ENCODE results near the gene FAM241A. TPM values are rescaled to one million over a fixed set of nuclear protein-coding genes. Genes with fewer than 3 reads are reported as not detected.

Gene FAM241A
- total and polyA plus RNA-seq, 9 of the 15 experiments (the other 6 are each of a cell fraction or from before 2014, with no cell fraction given): 2.3 to 8.5 (median 5.3) TPM

DNA sequence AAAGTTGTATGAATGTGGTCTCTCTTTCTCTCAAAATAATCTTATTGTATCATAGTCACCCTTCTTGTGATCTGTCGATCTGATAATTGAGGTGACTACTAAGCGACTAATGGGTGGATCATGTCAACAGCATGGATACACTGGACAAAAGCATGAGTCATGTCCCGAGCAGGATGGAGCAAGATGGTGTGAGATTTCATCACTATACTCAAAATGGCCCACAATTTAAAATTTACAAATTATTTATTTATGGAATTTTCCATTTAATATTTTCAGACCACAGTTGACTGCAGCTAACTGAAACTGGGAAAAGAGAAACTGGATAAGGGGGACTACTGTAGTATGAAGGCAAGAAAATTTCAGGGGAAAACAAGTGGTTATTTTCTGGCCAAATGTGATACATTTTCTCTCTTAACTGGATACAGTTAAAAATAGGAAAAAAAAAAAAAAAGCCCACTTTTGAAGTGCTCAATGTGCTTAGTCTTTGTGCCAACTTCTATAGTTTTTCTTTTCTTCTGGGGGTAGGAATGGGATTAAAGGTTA, 25.3 kb downstream of the FAM241A start (continued):
- TF ChIP-seq, protein P1, sequence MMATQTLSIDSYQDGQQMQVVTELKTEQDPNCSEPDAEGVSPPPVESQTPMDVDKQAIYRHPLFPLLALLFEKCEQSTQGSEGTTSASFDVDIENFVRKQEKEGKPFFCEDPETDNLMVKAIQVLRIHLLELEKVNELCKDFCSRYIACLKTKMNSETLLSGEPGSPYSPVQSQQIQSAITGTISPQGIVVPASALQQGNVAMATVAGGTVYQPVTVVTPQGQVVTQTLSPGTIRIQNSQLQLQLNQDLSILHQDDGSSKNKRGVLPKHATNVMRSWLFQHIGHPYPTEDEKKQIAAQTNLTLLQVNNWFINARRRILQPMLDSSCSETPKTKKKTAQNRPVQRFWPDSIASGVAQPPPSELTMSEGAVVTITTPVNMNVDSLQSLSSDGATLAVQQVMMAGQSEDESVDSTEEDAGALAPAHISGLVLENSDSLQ (IDR thresholded peaks at IDR 0.05): peak; percentile 59
- TF ChIP-seq FOXK2 (conservative IDR thresholded peaks at IDR 0.05 in 1 of 2, IDR thresholded peaks at IDR 0.05 in 1 of 2; ENCODE audit: low read depth in 2 of 2) (peak; percentile 87 to 88), ZNF175 (CRISPR knock-in tag; IDR thresholded peaks at IDR 0.05; ENCODE audit: low read depth) (peak; percentile 92), RCOR1 (IDR thresholded peaks at IDR 0.05; ENCODE audit: borderline replicate concordance in 1 of 2, low read depth in 2 of 2, low read length in 2 of 2) (peak in 1 of 2 experiments; percentile 78; a peak in 1 of 4 replicates), RAD21 (CRISPR knock-in tag; conservative IDR thresholded peaks at IDR 0.05 in 1 of 2, IDR thresholded peaks at IDR 0.05 in 1 of 2) (no peak), PHB (CRISPR knock-in tag; IDR thresholded peaks at IDR 0.05) (no peak), SMARCA4 (IDR thresholded peaks at IDR 0.05) (peak; percentile 88), MAFF (IDR thresholded peaks at IDR 0.05; ENCODE audit: low read length) (peak; percentile 53), ZNF75A (CRISPR knock-in tag; IDR thresholded peaks at IDR 0.05) (no peak), ETV5 (CRISPR knock-in tag; IDR thresholded peaks at IDR 0.05; ENCODE audit: low read depth) (no peak), JUND (IDR thresholded peaks at IDR 0.05; ENCODE audit: borderline replicate concordance, low read depth, low read length) (peak; percentile 98), JUND (tag; IDR thresholded peaks at IDR 0.05; ENCODE audit: borderline replicate concordance, low read depth, low read length) (peak; percentile 95), SMARCB1 (IDR thresholded peaks at IDR 0.05; ENCODE audit: insufficient read length, low read depth) (no peak), TBL1XR1 (IDR thresholded peaks at IDR 0.05; ENCODE audit: low read length in 2 of 2) (peak in 1 of 2 experiments; percentile 73; a peak in 2 of 4 replicates), MYC (IDR thresholded peaks at IDR 0.05; ENCODE audit: low read depth, low read length) (peak; percentile 88), MYC (CRISPR knock-in tag; IDR thresholded peaks at IDR 0.05; ENCODE audit: borderline replicate concordance, low read depth) (no peak), ESRRB (CRISPR knock-in tag; IDR thresholded peaks at IDR 0.05; ENCODE audit: borderline replicate concordance) (no peak), RNF2 (IDR thresholded peaks at IDR 0.05) (no peak), ZNF316 (IDR thresholded peaks at IDR 0.05) (peak; percentile 47; the same call in 1 of the 2 replicates), FIP1L1 (IDR thresholded peaks at IDR 0.05; ENCODE audit: low read depth, low read length, poor library complexity, severe bottlenecking) (no peak), SMARCE1 (IDR thresholded peaks at IDR 0.05) (peak; percentile 77)
- TF ChIP-seq, protein P2, sequence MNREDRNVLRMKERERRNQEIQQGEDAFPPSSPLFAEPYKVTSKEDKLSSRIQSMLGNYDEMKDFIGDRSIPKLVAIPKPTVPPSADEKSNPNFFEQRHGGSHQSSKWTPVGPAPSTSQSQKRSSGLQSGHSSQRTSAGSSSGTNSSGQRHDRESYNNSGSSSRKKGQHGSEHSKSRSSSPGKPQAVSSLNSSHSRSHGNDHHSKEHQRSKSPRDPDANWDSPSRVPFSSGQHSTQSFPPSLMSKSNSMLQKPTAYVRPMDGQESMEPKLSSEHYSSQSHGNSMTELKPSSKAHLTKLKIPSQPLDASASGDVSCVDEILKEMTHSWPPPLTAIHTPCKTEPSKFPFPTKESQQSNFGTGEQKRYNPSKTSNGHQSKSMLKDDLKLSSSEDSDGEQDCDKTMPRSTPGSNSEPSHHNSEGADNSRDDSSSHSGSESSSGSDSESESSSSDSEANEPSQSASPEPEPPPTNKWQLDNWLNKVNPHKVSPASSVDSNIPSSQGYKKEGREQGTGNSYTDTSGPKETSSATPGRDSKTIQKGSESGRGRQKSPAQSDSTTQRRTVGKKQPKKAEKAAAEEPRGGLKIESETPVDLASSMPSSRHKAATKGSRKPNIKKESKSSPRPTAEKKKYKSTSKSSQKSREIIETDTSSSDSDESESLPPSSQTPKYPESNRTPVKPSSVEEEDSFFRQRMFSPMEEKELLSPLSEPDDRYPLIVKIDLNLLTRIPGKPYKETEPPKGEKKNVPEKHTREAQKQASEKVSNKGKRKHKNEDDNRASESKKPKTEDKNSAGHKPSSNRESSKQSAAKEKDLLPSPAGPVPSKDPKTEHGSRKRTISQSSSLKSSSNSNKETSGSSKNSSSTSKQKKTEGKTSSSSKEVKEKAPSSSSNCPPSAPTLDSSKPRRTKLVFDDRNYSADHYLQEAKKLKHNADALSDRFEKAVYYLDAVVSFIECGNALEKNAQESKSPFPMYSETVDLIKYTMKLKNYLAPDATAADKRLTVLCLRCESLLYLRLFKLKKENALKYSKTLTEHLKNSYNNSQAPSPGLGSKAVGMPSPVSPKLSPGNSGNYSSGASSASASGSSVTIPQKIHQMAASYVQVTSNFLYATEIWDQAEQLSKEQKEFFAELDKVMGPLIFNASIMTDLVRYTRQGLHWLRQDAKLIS (CRISPR knock-in tag; IDR thresholded peaks at IDR 0.05): no peak

Data from K562 (cell line).